Mucosa of gallbladder (tissue), 1 donor: ENCODE results near the gene KIF18A. TPM values are rescaled to one million over a fixed set of nuclear protein-coding genes. Genes with fewer than 3 reads are reported as not detected.

Experiments used
- total RNA-seq: library from RNA; stranded (reverse); gene quantifications from one replicate; pipeline ENCODE4 v1.2.1, GENCODE V29; 2021
- donor health status: DM: no; HTN: no; CAD: no.

The KIF18A gene
- total RNA-seq, 1 donor from 2014 or later: 1.0 TPM

Other genes with a start within 250 kb of the KIF18A start
- 11.4 TPM for gene METTL15, start 232 bp upstream of the KIF18A start, total RNA-seq